HCEC 1CT (cell line): Measurements from ENCODE around the gene TRIM41.
"Not testable (repeated sequence)": the region's sequence is repeated elsewhere in the genome, so short reads cannot be mapped to it uniquely, and the experiment has no call there.

ENCODE experiments used
- DNase-seq: peaks from one replicate; pipeline ENCODE4 v3.0.0-alpha.2; 2017

Gene TRIM41

GRCh38 chr5:181223058-181223728 is at the start of gene TRIM41:
TRIM41 (plus strand) TSS chr5:181223281; CDS start chr5:181224000, 719 bp downstream.
- peak; percentile 99 for DNase-seq

GRCh38 chr5:181173420-181174342 is 49.4 kb upstream of the TRIM41 start:
- DNase-seq = peak; percentile 70

- DNase-seq = no peak
These were observed 46.7 kb upstream of the TRIM41 start for GRCh38 chr5:181176254-181176952.

DNA sequence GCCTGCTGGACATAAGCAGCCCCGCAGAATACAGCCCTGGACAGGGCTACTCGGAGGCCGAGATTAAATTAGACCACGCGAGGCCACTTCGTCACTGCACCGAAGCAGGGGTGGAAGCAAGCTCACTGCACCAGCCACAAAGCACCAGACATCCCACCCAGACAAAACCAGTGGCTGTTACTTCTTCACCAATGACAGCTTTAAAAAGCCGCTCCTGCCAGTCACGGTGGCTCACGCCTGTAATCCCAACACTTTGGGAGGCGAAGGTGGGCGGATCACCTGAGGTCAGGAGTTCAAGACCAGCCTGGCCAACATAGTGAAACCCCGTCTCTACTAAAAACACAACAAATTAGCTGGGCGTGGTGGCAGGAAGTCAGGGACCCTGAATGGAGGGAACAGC is 45.5 kb upstream of the TRIM41 start:
- not testable (repeated sequence) for DNase-seq

GRCh38 chr5:181181650-181182565 is 41.2 kb upstream of the TRIM41 start:
- peak; percentile 65 for DNase-seq

DNA sequence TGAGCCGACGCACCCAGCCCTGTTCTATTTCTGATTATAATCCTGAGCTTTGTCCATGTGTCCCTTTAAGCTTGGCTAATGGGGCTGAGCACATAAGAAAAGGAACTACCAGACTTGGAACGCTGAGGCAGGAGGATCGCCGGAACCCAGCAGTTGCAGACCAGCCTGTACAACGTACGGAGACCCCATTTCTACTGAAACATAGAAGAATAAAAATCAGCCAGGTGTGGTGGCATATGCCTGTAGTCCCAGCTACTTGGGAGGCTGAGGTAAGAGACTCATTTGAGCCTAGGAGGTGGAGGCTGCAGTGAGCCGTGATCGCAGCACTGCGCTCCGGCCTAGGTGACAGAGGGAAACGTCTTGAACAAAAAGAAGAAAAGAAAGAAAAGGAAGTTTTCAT is 40.4 kb upstream of the TRIM41 start:
- no peak for DNase-seq

- DNase-seq = no peak
These were observed 38.2 kb upstream of the TRIM41 start for GRCh38 chr5:181184845-181185216.

GRCh38 chr5:181185560-181185959 is 37.5 kb upstream of the TRIM41 start:
- no peak for DNase-seq

GRCh38 chr5:181186022-181186421 is 37.1 kb upstream of the TRIM41 start:
- no peak for DNase-seq

- DNase-seq = no peak
These were observed 36.0 kb upstream of the TRIM41 start for GRCh38 chr5:181186986-181187499.

DNA sequence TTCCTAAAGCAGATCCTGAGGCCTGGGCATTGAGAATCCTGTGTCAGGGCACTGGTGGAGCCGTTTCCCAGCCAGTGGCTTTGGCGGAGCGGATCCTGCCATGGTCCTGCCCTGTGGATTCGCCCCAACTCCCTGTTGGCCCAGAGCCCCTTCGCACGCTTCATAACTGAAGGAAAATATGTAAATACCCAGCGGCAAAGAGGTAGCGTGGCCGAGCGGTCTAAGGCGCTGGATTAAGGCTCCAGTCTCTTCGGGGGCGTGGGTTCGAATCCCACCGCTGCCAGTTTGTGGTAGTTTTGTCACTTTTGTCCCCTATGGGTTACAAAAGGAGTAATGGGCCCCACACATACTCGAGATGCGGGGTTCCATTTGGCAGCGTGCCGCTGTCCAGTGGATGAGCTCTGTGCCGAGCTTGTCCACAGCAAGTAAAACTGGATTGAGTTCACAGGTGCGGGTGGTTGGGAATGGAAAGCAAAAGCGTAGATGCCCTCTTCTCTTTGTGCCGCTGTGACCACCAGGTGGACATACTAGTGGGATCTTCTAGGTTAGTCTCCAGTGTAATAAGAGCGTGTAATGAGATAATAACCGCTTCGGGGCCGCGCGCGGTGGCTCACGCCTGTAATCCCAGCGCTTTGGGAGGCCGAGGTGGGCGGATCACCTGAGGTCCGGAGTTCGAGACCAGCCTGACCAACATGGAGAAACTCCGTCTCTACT is 35.4 kb upstream of the TRIM41 start:
- DNase-seq = peak; percentile 69

GRCh38 chr5:181188700-181189362 is 34.2 kb upstream of the TRIM41 start:
- peak; percentile 64 for DNase-seq

GRCh38 chr5:181189363-181189961 is 33.6 kb upstream of the TRIM41 start:
- DNase-seq = no peak

DNA sequence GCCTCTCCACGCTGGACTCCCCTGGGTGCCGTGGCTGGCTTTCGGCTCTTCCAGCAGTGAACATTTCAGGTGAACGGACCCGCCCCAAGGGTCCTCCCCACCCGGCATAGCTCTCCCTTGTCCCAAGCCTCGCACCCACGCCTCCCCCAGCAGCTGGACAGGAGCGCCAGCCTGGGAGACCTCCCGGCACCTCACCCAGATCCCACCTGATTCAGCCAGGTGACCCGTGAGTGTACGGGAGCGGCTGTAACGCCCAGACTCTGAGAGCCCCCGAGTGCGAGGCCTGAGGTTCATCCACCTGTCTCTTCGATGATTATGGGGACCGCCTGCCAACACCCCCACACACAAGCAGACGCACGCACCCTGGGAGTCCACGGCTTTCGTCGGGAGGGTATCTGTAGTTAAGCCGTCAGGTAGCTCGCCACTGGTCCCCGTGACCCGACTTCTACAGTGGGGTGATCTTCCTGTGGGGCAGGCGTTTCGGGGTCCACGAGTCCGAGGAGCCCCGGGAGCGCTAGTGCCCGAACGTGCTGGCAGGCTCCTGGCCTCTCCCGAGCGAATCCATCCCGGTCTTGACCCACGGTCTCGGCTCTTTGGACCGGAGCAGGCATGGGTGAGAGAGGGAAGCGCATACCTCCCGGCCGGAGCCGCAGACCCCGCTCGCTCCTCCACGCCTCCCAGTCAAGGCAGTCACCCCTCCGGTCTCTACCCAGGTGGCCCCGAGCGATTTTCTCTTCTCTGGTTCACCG is 32.9 kb upstream of the TRIM41 start:
- no peak for DNase-seq

- DNase-seq = peak; percentile 29
These were observed 32.2 kb upstream of the TRIM41 start for GRCh38 chr5:181190711-181191525.

GRCh38 chr5:181191526-181192336 is 31.4 kb upstream of the TRIM41 start:
- peak; percentile 94 for DNase-seq

DNA sequence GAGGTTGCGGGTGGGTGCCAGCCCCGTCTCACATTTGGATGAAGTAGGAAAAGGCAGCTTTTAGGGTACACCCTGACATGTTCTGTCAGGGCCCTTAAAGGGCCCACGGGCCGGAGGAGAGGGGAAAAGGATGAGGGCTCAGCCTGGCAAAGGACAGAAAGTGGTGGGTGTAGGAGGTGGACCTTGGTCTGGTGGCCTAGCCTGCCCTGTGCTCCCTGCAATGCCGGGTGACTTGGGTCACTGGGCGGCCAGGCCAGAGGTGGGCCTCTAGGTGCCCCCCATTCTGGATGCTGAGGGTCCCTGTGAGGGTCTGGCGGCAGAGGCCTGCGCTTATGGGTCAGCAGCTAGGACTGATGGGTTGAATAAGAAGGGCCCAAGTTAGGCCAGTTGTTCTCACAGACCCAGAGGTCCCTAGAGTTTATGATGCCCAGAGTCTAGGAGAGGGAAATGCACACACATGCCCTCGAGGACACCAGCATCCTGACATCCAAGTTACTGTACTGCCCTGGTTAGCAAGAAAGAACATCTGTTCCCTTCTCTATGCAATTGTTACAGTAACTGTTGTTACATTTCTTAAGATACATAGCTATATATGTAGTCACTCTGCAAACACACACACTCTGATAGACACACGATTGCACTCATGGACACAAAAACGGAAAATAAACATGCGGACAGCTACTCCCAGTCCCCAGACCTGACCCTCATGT is 30.6 kb upstream of the TRIM41 start:
- peak; percentile 26 for DNase-seq
